H9 (cell line): ENCODE results near the gene TMEM108. TPM values are rescaled to one million over a fixed set of nuclear protein-coding genes. Genes with fewer than 3 reads are reported as not detected.

Experiments
- DNase-seq: peaks from one replicate; pipeline ENCODE4 v3.0.0-alpha.2; 2017
- H2AFZ ChIP-seq: one replicate; pipeline ENCODE4 v1.6.1; 2013; ENCODE audit warnings: mild to moderate bottlenecking, low read length, control low read depth, moderate library complexity
- H2AK5ac ChIP-seq: 2 replicates; pipeline ENCODE4 v1.6.1; 2013; ENCODE audit warnings: low read length, control low read depth, mixed read lengths; ENCODE audit not compliant: insufficient read length
- H2BK120ac ChIP-seq: one replicate; pipeline ENCODE4 v1.6.1; 2013; ENCODE audit warnings: low read depth, mild to moderate bottlenecking, low read length, control low read depth, inconsistent platforms; ENCODE audit not compliant: poor library complexity, severe bottlenecking
- H2BK12ac ChIP-seq: 2 replicates; pipeline ENCODE4 v1.6.1; 2013; ENCODE audit warnings: low read length, control low read depth, mixed read lengths, low read depth; ENCODE audit not compliant: insufficient read length
- H2BK15ac ChIP-seq: 2 replicates; pipeline ENCODE4 v1.6.1; 2013; ENCODE audit warnings: low read depth, low read length, control low read depth
- H2BK20ac ChIP-seq: one replicate; pipeline ENCODE4 v1.6.1; 2013; ENCODE audit warnings: low read depth, mild to moderate bottlenecking, low read length, control low read depth, inconsistent platforms; ENCODE audit not compliant: poor library complexity, severe bottlenecking
- H2BK5ac ChIP-seq: 2 replicates; pipeline ENCODE4 v1.6.1; 2013; ENCODE audit warnings: low read length, control low read depth, mixed read lengths; ENCODE audit not compliant: insufficient read length
- H3K14ac ChIP-seq: 2 replicates; pipeline ENCODE4 v1.6.1; 2013; ENCODE audit warnings: low read length, control low read depth; ENCODE audit not compliant: insufficient read depth
- H3K18ac ChIP-seq: 2 replicates; pipeline ENCODE4 v1.6.1; 2013; ENCODE audit warnings: low read depth, mild to moderate bottlenecking, mixed read lengths, low read length, control low read depth; ENCODE audit not compliant: insufficient read length
- H3K23ac ChIP-seq: 2 replicates; pipeline ENCODE4 v1.6.1; 2013; ENCODE audit warnings: low read length, control low read depth, mixed read lengths, low read depth; ENCODE audit not compliant: insufficient read length
- H3K23me2 ChIP-seq: 2 replicates; pipeline ENCODE4 v1.6.1; 2013; ENCODE audit warnings: low read depth, mild to moderate bottlenecking, mixed read lengths, low read length, control low read depth; ENCODE audit not compliant: insufficient read length, poor library complexity, severe bottlenecking
- H3K27ac ChIP-seq: 2 replicates; pipeline ENCODE4 v1.5.1; 2013; ENCODE audit warnings: low read length, control low read depth, mixed read lengths, low read depth; ENCODE audit not compliant: insufficient read length
- H3K27me3 ChIP-seq: 2 replicates; pipeline ENCODE4 v1.6.1; 2013; ENCODE audit warnings: low read length, control low read depth, inconsistent platforms; ENCODE audit not compliant: insufficient read depth
- H3K4ac ChIP-seq: 2 replicates; pipeline ENCODE4 v1.6.1; 2013; ENCODE audit warnings: low read depth, mild to moderate bottlenecking, control low read depth, inconsistent platforms, low read length, moderate library complexity
- H3K4me1 ChIP-seq: 2 replicates; pipeline ENCODE4 v1.6.1; 2013; ENCODE audit warnings: low read length, control low read depth, inconsistent platforms; ENCODE audit not compliant: insufficient read depth
- H3K4me2 ChIP-seq: 2 replicates; pipeline ENCODE4 v1.6.1; 2013; ENCODE audit warnings: low read length, control low read depth, mixed read lengths; ENCODE audit not compliant: insufficient read length, insufficient read depth
- H3K56ac ChIP-seq: 2 replicates; pipeline ENCODE4 v1.6.1; 2013; ENCODE audit warnings: low read depth, mild to moderate bottlenecking, mixed read lengths, low read length, control low read depth; ENCODE audit not compliant: insufficient read length
- H3K79me1 ChIP-seq: 2 replicates; pipeline ENCODE4 v1.6.1; 2013; ENCODE audit warnings: low read depth, mild to moderate bottlenecking, moderate library complexity, low read length, control low read depth, inconsistent platforms; ENCODE audit not compliant: insufficient read depth, poor library complexity, severe bottlenecking
- H3K79me2 ChIP-seq: 2 replicates; pipeline ENCODE4 v1.6.1; 2013; ENCODE audit warnings: low read length, control low read depth, inconsistent platforms; ENCODE audit not compliant: insufficient read depth
- H3K9ac ChIP-seq: 2 replicates; pipeline ENCODE4 v1.6.1; 2013; ENCODE audit warnings: low read length, control low read depth, mixed read lengths; ENCODE audit not compliant: insufficient read length; ENCODE audit errors: extremely low read depth
- H3K9me3 ChIP-seq: one replicate; pipeline ENCODE4 v1.6.1; 2013; ENCODE audit warnings: low read depth, low read length, inconsistent platforms; ENCODE audit not compliant: control insufficient read depth
- H3T11ph ChIP-seq: one replicate; pipeline ENCODE4 v1.6.1; 2013; ENCODE audit warnings: mild to moderate bottlenecking, low read length, control low read depth, inconsistent platforms
- H4K20me1 ChIP-seq: one replicate; pipeline ENCODE4 v1.6.1; 2013; ENCODE audit not compliant: control insufficient read depth, insufficient read length, insufficient read depth
- H4K5ac ChIP-seq: 2 replicates; pipeline ENCODE4 v1.6.1; 2013; ENCODE audit warnings: low read depth, mild to moderate bottlenecking, mixed read lengths, low read length, control low read depth; ENCODE audit not compliant: insufficient read length
- H4K8ac ChIP-seq: replicated peaks from 2 replicates; pipeline ENCODE4 v1.6.1; 2013; ENCODE audit warnings: low read length, control low read depth, mixed read lengths, low read depth; ENCODE audit not compliant: insufficient read length
- H4K91ac ChIP-seq: 2 replicates; pipeline ENCODE4 v1.6.1; 2013; ENCODE audit warnings: low read depth, mild to moderate bottlenecking, moderate library complexity, mixed read lengths, low read length, control low read depth; ENCODE audit not compliant: insufficient read length
- H3K27ac Mint-ChIP-seq, 3 experiments: 2 replicates in 2 of 3; 3 replicates in 1 of 3; pipeline ENCODE4 v1.8.0; 2020 to 2021; ENCODE audit warnings: mixed read lengths in 3 of 3, mild to moderate bottlenecking in 1 of 3, moderate library complexity in 1 of 3
- H3K27me3 Mint-ChIP-seq: 2 replicates; pipeline ENCODE4 v1.8.0; 2021; ENCODE audit warnings: low read depth, mild to moderate bottlenecking, moderate library complexity, mixed read lengths
- H3K36me3 Mint-ChIP-seq, 3 experiments: 2 replicates in 2 of 3; 3 replicates in 1 of 3; pipeline ENCODE4 v1.8.0; 2020 to 2021; ENCODE audit warnings: low read depth in 3 of 3, mixed read lengths in 3 of 3; ENCODE audit not compliant: insufficient read depth in 1 of 3
- H3K4me1 Mint-ChIP-seq, 2 experiments: 2 replicates each; pipeline ENCODE4 v1.8.0; 2020; ENCODE audit warnings: mixed read lengths in 2 of 2
- H3K4me3 Mint-ChIP-seq, 2 experiments: 2 replicates in 1 of 2; 3 replicates in 1 of 2; pipeline ENCODE4 v1.8.0; 2020 to 2021; ENCODE audit warnings: mild to moderate bottlenecking in 2 of 2, mixed read lengths in 2 of 2, moderate library complexity in 1 of 2
- H3K9me3 Mint-ChIP-seq, 2 experiments: 2 replicates in 1 of 2; 3 replicates in 1 of 2; pipeline ENCODE4 v1.8.0; 2020; ENCODE audit warnings: mild to moderate bottlenecking in 2 of 2, mixed read lengths in 2 of 2, moderate library complexity in 1 of 2
- CTCF ChIP-seq: fragments of 200-600 bp; sonication (generic); conservative IDR thresholded peaks from 3 replicates; pipeline ENCODE4 v1.8.0; 2021; ENCODE audit warnings: antibody characterized with exemption, mild to moderate bottlenecking
- WGBS: extraction: QIAGEN DNeasy Blood & Tissue Kit; methylation state at CpG from one replicate; pipeline ENCODE4 v1.1.7; 2013; ENCODE audit warnings: missing lambda C conversion rate, low lambda C conversion rate, mixed read lengths; ENCODE audit not compliant: insufficient read length; ENCODE audit errors: extremely low coverage; 5-methylcytosine and 5-hydroxymethylcytosine counted together
- total RNA-seq: library from RNA; stranded (reverse); gene quantifications from 2 replicates; pipeline ENCODE4 v1.2.1, GENCODE V29; 2021

The TMEM108 gene
- total RNA-seq, 1 experiment from 2014 or later: 5.0 TPM

GRCh38 chr3:133361011-133361410 lies 322.8 kb downstream of the TMEM108 start:
- no CpG with 5 or more reads among the region's 2 CpGs for WGBS
- no peak overlapping the region for H3K4me3 Mint-ChIP-seq
- H3K79me1 ChIP-seq: no peaks in the 10 kb centered on the region

More at GRCh38 chr3:133361011-133361410, 322.8 kb downstream of the TMEM108 start:
- Histone ChIP-seq H2AFZ (no peak overlapping the region), H3K23ac (no peak overlapping the region), H3K4me1 (peaks cover 2% of the 10 kb centered on the region; the same call in 1 of the 2 replicates), H3K4ac (no peak overlapping the region), H3K4me2 (no peak overlapping the region), H3K9me3 (no peaks in the 10 kb centered on the region), H2BK20ac (no peak overlapping the region), H3T11ph (no peak overlapping the region), H3K79me2 (no peaks in the 10 kb centered on the region), H3K56ac (no peak overlapping the region), H4K20me1 (no peaks in the 10 kb centered on the region), H3K27me3 (no peaks in the 10 kb centered on the region; the same call in 1 of the 2 replicates), H4K5ac (no peak overlapping the region), H3K23me2 (no peaks in the 10 kb centered on the region), H2BK120ac (no peak overlapping the region), H3K18ac (no peak overlapping the region), H3K9ac (no peak overlapping the region), H4K8ac (no peak overlapping the region), H3K14ac (no peak overlapping the region), H2AK5ac (no peak overlapping the region), H4K91ac (no peak overlapping the region), H2BK15ac (no peak overlapping the region), H2BK5ac (no peak overlapping the region), H2BK12ac (no peak overlapping the region), H3K27ac (no peak overlapping the region)
- peaks cover 12 to 13% of the 10 kb centered on the region in 2 experiments for H3K4me1 Mint-ChIP-seq
- peaks cover 5 to 9% of the 10 kb centered on the region in 2 experiments; a peak in 3 of 5 replicates for H3K9me3 Mint-ChIP-seq
- no peak overlapping the region for H3K27ac Mint-ChIP-seq
- H3K27me3 Mint-ChIP-seq: no peaks in the 10 kb centered on the region
- TF ChIP-seq CTCF: no peak
- peaks cover 0 to 6% (median under 1%) of the 10 kb centered on the region in 3 experiments; a peak in 1 of 7 replicates for H3K36me3 Mint-ChIP-seq
- DNase-seq: no peak
